NOMO-1 treated with dmso at 0.1 percent for 144 hours (cell line): ENCODE results near the gene FER1L5.

Source experiments
- DNase-seq: peaks from one replicate; lab custom pipeline; 2025; ENCODE audit not compliant: unreplicated experiment; lab: John Stamatoyannopoulos, UW

Gene FER1L5

GRCh38 chr2:96739076-96739632, 96.6 kb downstream of the FER1L5 start:
- DNase-seq = no peak

DNA sequence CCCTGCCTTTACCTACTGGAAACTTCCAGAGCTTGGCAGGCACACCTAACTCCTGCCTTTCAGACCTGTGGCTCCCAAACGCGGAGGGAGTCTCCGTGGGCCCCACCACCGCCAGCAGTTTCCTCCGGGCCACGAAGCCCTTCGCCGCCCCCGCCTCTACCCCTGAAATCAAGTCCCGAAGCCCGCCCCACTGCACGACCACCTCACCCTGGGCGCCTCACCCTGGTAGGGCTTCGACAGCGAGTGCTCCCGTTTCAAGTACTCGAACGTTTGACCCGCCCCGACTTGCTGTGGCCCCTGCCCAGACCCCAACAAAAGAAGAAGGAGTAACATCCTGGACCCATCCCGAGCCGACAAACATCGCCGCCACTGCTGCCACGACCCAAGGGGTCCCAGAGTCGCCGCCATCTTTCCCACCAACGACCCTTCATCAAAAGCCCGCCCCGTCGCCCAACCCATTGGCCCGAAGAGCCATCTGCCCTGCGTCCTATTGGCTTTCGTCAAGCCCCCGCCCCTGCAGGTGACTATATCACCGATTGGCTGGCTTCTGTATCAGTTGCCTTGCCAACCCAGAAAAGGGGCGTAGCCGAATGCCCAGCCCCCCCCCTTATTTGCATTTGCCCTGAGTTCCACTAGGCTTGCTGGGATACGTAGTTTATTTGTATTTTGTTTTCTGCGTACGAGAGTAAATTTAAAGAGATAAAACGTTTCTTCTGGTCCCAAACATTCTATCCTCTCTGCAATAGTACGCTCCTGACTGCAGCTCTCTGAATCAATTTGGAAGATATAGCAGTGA, 97.3 kb downstream of the FER1L5 start, which contains the start of gene LMAN2L:
LMAN2L (minus strand) TSS at position 432 of the 796 bp plus-strand sequence; CDS start at position 408, 24 bp downstream.
- peak; percentile 96 for DNase-seq

DNA sequence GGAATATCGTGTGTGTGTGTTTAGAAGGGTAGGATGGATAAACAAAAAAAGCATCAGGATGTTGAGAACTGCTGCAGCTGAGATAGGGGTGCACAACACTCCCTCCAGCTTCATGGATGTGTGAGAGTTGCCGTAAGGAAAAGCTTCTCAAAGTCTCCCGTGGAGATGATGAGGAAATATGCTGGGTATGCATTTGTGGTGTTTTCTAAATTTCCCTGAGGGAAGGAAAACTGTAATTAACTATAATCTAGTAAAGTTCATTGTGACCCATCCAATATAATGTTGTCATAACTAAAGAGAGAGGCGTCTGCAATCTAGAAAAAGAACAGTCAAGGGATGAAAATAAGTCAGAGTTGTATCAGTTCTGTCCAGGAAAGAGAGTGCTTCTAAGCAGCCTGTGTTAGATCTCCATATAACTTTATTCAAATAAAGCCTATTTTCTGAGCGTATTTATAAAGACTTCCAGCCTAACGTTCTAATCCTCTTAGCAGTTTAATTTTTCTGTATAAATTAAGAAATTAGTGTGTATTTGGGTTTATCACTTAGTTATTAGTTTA, 104.6 kb downstream of the FER1L5 start:
- DNase-seq = no peak

DNA sequence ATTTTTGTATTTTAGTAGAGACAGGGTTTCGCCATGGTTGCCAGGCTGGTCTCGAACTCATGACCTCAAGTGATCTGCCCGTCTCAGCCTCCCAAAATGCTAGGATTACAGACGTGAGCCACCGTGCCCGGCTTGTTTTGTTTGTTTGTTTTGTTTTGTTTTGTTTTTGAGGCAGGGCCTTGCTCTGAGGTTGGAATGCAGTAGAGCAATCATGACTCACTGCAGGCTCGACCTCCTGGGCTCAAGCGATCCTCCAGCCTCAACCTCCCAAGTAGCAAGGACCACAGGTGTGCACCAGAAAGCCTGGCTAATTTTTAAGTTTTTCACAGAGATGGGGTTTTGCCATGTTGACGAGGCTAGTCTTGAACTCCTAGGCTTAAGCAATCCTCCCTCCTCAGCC, 109.2 kb downstream of the FER1L5 start:
- no peak for DNase-seq

GRCh38 chr2:96753661-96754282, 111.2 kb downstream of the FER1L5 start:
- no peak for DNase-seq

GRCh38 chr2:96754317-96754716, 111.8 kb downstream of the FER1L5 start:
- no peak for DNase-seq
